ENCODE measurements around the gene KCNAB1.

The KCNAB1 gene

GRCh38 chr3:156497326-156497725, 376.9 kb downstream of the KCNAB1 start:
- DNase-seq (ENCODE audit: low read depth) = no peak

DNA sequence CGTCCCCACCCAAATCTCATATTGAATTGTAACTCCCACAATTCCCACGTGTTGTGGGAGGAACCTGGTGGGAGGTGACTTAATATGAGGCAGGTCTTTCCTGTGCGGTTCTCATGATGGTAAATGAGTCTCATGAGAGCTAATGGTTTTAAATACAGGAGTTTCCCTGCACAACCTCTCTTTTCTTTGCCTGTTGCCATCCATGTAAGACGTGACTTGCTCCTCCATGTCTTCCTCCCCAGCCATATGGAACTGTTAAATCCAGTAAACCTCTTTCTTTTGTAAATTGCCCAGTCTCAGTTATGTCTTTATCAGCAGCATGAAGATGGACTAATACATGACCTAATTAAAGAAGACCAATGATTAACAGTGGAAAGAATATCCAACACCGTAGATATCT, 377.9 kb downstream of the KCNAB1 start:
- DNase-seq (ENCODE audit: low read depth) = no peak

GRCh38 chr3:156507285-156507684, 386.9 kb downstream of the KCNAB1 start:
- DNase-seq (ENCODE audit: low read depth) = no peak

DNA sequence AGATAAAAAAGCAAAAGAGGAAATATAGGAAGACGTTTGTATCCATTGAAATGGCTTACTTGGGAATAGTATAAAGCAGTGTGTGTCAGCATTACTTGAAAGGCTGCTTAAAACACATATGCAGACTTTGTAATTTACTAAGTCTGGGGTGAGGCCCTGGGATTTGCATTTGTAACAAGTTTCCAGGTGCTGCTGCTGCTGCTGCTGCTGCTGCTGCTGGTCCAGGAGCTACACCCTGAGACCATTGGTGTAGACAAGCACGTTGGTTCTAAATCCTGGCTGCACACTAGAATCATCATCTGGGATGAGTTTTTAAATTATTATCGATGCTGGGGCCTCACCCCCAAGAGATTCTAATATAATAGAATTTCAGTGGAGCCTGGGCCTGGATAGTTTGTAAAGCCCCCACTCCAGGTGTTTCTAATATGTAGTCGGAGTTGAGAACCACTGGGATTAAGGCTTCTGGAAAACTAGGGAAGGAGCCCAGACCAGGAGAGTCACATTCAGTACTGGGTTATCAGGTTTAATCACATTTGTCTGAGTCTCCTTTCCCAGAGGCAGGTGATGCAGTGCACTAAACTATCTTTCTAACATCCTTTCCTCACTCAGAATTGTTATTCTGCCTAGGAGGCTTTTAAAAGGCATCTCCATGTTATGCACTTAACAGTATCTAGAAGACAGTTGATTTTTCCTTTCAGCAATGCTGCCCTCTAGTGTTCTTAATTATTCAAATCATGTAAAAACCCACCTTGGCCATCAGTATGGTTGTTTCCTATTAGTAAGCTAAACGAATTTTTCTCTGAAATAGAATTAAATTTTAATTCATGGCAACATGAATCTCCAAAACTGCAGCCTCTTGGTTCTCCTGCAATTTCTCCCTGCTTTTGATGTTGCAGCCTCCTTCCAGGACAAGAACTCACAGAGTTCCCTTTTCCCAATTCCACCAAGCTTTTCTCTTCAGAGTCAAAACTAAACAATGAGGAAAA, 389.1 kb downstream of the KCNAB1 start:
- DNase-seq (ENCODE audit: low read depth) = no peak

GRCh38 chr3:156511987-156512677, 391.8 kb downstream of the KCNAB1 start:
- no peak for DNase-seq (ENCODE audit: low read depth)

- no peak for DNase-seq (ENCODE audit: low read depth)
Observed at GRCh38 chr3:156513619-156514018, 393.2 kb downstream of the KCNAB1 start.

GRCh38 chr3:156516284-156516683, 395.9 kb downstream of the KCNAB1 start:
- DNase-seq (ENCODE audit: low read depth) = no peak

DNA sequence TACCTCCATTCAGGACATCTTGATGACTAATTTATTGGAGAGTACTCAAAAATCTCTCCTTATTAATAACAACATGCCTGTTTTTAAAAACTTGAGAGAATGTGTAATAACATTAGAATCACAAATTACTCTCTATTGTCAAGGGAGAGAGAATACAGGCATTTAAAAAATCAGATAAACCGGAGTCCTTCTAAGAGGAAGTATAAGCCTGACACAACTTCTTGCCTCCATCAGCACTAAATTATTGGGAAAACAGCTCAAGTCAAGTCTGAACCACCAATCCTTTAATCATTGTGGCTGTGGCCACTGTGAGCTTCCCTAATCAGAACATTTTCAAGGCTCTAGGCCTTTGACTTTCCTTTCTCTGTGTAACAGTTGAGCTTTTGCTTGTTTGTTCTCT, 396.6 kb downstream of the KCNAB1 start:
- no peak for DNase-seq (ENCODE audit: low read depth)

- no peak for DNase-seq (ENCODE audit: low read depth)
Observed at GRCh38 chr3:156518726-156519125, 398.3 kb downstream of the KCNAB1 start.

DNA sequence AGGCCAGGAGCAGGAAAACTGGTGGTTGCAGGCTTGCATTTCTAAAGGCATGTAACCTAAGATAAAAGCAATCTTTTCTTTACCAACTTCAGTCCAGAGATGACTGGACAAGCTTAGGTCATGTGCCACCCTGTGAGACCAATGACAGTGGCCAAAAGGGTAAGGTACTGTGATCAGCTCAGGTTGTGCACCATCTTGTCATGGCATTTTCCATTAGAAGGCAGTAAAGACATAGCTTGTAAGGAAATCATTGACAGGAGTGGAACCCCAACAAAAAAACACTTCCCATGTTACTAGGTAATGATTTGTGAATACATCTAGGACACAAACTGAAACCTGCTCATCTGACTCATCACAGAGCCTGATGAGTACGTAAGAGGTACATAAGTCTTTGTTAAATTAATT, 399.4 kb downstream of the KCNAB1 start:
- no peak for DNase-seq (ENCODE audit: low read depth)

DNA sequence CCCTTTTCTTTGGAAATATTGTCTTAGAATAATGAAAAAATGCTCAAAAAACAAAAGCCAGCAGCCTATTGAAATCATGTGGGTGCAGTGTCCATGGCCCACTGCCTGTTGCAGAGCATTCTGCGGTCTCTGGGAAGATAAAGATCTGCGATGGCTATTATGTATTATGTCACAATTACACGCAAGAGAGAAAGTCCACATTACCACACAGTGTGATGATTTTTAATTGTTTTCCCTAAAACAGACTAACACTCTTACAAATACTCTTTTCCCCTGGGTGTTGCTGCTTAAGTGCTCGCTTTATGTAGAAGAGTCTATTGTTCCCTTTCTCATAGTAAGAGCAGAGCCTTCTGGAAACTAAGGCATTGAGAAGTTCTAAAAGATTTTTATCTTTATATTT, 402.3 kb downstream of the KCNAB1 start:
- no peak for DNase-seq (ENCODE audit: low read depth)

DNA sequence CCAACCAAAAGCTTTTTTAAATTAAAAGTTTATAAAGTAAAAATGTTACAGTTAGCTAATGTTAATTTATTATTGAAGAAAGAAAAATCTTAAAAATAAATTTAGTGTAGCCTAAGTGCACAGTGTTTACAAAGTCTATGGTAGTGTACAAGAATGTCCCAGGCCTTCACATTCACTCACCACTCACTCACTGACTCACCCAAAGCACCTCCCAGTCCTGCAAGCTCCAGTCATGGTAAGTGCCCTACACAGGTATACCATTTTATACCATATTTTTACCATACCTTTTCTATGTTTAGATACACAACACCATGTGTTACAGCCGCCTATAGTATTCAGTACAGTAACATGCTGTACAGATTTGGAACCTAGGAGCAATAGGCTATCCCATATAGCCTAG, 405.4 kb downstream of the KCNAB1 start:
- no peak for DNase-seq (ENCODE audit: low read depth)

GRCh38 chr3:156527060-156527459, 406.7 kb downstream of the KCNAB1 start:
- DNase-seq (ENCODE audit: low read depth) = no peak

GRCh38 chr3:156530980-156531379, 410.6 kb downstream of the KCNAB1 start:
- no peak for DNase-seq (ENCODE audit: low read depth)

GRCh38 chr3:156532730-156533129, 412.4 kb downstream of the KCNAB1 start:
- no peak for DNase-seq (ENCODE audit: low read depth)

- no peak for DNase-seq (ENCODE audit: low read depth)
Observed at GRCh38 chr3:156533205-156533604, 412.8 kb downstream of the KCNAB1 start.

DNA sequence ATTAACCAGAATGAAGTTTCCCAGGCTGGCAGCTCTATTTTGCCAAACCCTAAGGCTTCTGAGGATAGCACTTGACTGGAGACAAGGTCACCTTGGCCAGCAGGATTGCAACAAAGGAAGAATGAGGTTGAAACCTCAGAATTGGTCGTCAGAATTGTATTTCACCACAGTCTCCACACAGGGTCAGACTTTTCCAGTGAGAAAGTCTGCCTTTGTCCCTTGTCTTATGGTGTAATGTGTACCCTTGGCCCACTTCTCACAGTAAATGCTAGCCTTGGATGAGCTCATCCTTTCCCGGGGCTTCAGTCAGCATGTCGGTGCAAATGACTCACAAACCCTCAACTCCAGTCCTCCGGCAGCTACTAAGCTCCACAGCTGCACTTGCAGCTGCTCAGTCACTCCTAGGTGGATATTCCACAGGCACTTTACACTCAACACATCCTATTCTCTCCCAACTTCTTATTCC, 414.8 kb downstream of the KCNAB1 start:
- no peak for DNase-seq (ENCODE audit: low read depth)

- no peak for DNase-seq (ENCODE audit: low read depth)
Observed at GRCh38 chr3:156535798-156536197, 415.4 kb downstream of the KCNAB1 start.

GRCh38 chr3:156536524-156537316, 416.3 kb downstream of the KCNAB1 start:
- DNase-seq (ENCODE audit: low read depth) = no peak

DNA sequence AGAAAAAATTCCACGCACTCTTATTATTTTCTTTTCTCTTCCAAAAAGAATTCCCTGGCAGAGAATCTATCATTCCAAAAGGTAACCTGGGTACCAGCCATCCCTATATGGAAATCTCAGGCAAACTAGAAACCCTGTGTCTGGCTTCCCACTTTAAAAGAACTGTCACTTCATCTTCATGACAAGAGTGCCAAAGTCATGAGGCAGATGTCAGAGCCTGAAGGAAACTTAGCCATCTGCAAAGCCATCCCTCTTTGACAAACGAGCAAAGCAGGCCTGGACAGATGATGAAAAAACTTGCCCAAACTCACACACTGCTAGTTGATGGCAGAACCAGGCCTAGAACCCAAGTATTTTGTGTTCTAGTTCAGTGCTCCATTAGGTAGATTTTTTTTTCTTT, 418.7 kb downstream of the KCNAB1 start:
- no peak for DNase-seq (ENCODE audit: low read depth)

DNA sequence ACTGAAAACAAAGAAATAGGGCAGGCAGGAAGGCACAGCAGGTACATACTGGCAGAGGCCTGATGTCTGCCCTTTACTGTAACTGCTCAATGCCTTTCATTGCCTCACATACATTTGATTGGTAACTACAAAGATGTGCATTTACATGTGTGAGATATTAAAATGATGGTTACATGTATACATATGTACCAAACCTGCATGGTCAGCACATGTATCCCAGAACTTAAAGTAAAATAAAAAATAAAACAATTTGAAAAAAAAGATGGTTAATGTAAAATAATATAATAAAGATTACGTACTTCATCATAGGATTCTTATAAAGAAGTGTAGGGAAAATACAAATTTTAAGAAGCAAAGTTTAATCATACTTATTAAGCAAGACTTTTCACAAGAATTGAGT, 419.4 kb downstream of the KCNAB1 start:
- no peak for DNase-seq (ENCODE audit: low read depth)
